ENCODE measurements around the gene PREX1.
"Not testable (repeated sequence)": the region's sequence is repeated elsewhere in the genome, so short reads cannot be mapped to it uniquely, and the experiment has no call there.

PREX1 gene

GRCh38 chr20:48614593-48615274 is 213.1 kb downstream of the PREX1 start:
- no peak for DNase-seq

DNA sequence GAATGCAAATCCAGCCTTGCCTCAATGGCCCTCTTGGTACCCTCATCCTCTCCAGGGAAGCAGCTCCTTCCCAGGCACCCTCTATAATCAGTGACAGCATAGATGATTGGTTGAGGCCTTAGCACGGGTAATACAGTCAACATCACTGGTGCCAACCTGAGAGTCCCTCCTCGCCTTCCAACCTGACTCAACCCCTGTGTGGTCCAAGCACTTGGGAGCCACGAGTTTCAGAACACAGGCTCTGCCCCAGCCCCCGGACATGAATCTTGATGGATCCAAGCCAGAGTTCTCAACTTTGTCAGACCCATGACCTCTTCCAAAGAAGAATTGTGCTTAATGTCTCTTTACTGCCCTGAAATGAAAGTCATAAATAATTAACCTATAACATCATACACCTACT is 213.9 kb downstream of the PREX1 start:
- DNase-seq: no peak

DNA sequence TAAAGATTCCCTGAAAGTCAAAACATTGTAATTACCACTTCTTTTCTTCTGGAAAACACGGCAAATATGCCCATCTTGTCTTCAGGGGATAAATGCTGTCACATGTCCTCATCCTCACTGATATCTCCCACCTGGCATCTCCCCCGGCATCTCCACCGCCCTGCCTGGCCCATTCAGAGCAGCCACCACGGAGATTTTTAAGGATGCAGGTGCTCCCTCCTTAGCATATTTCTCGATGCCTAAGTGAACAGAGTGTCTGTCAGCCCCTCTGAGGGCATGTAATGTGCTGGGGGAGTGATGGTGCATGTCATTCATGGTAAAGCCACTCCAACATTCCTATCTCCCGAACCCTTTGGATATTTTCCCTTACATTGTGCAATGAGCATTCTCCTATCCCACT is 215.5 kb downstream of the PREX1 start:
- no peak for DNase-seq

GRCh38 chr20:48610996-48611395 is 216.8 kb downstream of the PREX1 start:
- no peak for DNase-seq

GRCh38 chr20:48609491-48609978 is 218.3 kb downstream of the PREX1 start:
- DNase-seq: no peak

GRCh38 chr20:48608756-48609155 is 219.0 kb downstream of the PREX1 start:
- DNase-seq: no peak

- no peak for DNase-seq
These were observed 220.3 kb downstream of the PREX1 start for GRCh38 chr20:48607544-48607865.

GRCh38 chr20:48606841-48607543 is 220.8 kb downstream of the PREX1 start:
- no peak for DNase-seq

DNA sequence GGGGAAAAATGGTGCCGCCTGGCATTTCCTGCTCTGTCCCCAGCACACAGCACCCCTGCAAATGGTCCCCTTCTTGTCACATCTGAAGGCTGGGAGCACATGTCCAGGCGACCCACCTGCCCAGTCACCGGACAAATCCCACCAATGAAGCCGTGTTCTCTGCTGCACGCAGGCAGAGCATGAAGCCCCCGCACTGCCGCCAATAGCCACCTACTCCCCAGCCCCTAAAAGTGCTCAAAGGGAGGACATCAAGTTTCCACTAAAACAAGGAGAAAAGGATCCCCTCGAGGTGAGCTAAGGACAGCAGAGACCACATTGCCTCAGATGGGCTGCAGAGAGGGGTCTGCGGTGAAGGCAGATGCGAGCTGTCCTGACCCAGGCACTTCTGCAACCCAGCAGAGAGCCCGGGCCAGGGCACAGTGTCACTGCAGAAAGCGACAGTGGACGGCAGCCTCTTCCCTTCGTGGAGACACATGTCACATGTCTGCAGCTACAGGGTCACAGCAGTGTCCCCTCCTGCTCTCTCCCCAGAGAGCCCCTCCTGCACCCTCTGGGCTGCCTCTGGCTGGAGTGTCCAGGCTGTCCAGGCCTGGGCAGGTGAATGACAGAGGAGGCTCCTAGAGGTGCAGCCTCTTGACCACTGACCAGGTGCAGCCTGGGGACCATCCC is 221.5 kb downstream of the PREX1 start:
- no peak for DNase-seq

DNA sequence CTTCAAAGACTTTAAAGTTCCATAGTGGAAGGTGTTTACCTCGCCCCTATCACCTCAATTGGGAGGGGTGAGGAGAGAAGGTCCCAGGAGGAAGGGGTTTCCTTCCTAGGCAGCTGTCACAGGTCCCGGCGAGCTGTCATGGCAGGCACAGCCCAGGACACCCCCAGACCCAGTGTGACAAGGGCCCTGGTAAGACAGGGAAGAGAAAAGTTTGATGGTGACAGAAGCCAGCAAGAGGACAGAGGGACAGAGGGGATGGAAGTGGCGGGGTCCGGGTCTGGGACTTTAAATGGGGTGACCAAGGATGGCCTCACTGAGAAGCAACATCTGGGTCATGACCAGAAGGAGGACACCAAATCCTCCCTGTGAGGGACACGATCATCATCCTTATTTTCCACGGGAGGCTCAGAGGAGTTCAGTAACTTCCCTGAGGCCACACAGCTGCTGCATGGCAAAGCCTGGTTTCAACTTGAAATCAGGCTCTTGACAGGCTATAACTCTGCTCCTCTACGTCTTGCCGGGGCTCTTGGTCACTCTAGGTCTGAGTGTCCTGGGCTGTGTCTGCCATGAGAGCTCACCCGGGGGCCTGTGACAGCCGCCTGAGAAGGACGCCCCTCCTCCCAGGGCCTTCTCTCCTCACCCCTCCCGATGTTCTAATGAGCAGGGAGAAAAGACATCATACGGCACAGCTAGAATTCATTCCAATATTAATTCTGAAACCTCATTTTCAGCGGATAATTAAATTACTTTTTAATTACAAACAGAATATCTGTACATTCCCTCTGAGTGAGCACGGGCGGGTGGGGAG is 222.2 kb downstream of the PREX1 start:
- DNase-seq: no peak

GRCh38 chr20:48604936-48605335 is 222.9 kb downstream of the PREX1 start:
- DNase-seq: no peak

DNA sequence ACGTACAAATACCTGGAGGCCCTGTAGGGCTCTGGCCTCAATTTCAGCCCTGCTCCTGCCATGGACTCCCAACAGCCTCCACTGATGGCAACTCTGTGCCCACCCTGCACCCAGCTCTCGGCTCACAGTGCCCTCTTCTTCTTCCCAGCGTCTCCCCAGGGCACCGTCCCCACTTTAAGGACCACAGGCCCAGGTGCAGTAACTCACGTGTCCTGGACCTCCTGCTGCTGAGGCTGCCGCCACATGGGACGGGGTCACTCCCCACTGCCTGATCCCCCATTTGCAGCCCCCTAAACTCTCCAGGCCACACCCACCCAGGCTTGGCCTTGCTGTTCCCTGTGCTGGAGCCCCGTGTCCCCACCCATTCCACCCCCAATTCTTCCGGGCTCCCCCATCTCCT is 223.4 kb downstream of the PREX1 start:
- no peak for DNase-seq

DNA sequence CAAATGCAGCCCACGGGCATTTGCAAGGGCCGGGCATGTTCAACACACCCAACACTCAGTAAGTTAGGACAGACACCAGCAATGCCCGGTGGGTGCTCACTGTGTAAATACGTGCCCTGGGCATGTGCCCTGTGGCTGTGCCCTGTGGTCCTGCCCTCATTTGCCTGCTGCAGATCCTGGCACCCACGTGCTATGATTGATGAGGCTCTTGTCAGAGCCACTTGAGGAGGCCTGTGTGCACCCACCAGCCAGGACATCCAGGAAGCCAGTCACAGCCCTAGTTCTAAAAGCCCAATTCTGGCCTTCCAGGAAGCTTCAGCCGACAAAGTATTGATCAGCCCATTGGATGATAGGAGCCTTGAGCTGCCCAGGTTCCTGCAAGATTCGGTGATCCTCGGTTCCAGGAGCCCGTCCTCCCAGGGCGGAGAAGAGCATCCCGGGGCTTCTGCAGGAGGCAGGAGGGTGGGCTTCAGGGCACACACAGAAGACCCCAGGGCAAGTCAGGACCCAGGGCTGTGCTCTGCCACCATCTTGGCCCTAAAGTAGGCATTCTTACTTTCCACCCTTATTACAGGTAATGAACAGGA is 223.9 kb downstream of the PREX1 start:
- no peak for DNase-seq

- DNase-seq: peak; percentile 97
These were observed 224.5 kb downstream of the PREX1 start for GRCh38 chr20:48603116-48603818.

DNA sequence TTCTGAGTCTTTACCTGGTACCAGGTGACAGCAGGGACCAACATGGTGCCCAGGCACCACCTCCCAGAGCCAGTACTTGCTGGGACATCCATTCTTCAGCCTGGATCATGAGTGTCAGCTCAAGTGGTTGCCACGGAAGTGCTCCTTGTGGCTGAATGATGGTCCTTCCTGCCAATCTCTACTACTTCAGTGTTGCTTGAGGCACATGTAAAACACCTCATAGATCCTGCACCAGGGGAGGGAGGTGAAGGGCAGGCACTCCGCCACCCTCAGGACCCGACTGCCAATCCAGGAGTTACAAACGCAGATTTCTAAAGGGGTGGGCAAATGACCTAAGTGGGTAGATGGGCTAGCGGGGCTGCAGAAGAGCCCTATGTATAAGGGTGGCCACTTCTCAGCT is 226.0 kb downstream of the PREX1 start:
- no peak for DNase-seq

- no peak for DNase-seq
These were observed 227.3 kb downstream of the PREX1 start for GRCh38 chr20:48600470-48600945.

DNA sequence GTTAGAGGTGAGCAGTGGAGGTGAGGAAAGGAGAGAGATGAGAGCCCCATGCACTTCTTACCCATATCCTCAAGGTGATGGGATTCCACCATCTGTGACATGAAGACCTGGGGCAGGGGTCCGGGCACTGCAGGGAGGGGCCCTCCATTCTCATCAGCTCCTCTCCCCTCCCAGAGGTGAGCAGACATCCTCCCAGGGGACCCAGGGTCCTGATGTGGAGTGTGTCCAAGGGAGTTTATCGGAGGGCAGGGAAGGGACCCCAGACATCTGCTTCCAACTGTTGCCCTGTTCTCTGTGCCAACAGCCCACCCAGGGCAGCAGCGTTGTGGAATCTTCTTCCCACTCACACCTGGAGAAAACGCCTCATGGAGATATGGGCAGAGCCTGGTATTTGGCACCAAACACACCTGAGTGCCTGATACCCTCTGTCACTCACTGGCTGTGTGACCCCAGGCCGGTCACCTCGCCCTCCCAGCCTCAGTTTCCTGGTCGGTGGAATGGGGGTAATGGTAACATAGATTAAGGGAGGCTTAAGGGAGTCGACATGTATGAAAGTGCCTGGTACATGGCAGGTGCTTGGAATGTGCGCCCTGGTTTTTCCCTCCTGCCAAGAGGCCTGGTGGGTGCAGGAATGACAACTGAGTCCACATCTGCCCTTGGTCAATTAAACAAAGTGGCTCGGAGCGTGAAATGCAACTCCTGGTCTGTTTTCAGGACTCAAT is 227.9 kb downstream of the PREX1 start:
- no peak for DNase-seq

- DNase-seq: no peak
These were observed 228.6 kb downstream of the PREX1 start for GRCh38 chr20:48599106-48599747.

DNA sequence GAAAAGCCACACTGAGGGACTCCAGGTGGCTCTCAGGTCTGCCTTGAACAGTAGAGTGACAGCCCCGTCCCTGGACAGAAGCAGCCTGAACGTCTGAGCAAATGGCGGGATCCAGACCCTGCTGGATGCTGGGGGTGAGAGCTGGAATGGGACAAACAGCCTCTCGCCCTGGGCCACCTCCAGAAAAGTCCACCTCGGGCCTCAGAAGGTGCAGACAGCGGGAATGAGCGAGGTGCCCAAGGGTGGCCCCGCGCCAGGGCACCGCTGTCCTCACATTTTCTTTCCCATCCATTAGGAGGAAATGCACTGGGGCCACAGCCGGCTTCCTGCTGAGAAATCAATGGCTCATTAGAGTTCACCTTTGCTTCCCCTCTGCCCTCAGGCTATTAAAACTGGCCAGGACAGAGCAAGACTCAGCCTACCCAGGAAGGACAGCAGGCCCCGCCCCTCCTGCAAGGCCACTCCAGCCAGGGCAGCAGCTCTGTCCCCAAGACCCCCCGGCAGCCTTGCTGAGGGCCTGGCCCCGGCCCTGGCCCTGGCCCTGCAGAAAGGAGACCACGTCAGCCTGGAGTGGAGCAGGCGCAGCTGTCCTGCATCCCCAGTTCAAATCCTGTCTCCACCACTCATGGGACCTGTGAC is 229.4 kb downstream of the PREX1 start:
- DNase-seq: not testable (repeated sequence)

Measured in NCI-H524 treated with DMSO at 0.1 percent for 48 hours (cell line).